Limb (tissue), 2 donors: ENCODE data around the gene TOMM40L.
A peak's percentile ranks its signal among the peaks of the same experiment; 100 is the strongest.
"Not testable (repeated sequence)": the region's sequence is repeated elsewhere in the genome, so short reads cannot be mapped to it uniquely, and the experiment has no call there.

Experiments
- DNase-seq, 2 donors: peaks; one replicate each; pipeline ENCODE4 v3.0.0-alpha.2; 2016; ENCODE audit errors: extremely low spot score in 2 of 2

Gene TOMM40L

DNA sequence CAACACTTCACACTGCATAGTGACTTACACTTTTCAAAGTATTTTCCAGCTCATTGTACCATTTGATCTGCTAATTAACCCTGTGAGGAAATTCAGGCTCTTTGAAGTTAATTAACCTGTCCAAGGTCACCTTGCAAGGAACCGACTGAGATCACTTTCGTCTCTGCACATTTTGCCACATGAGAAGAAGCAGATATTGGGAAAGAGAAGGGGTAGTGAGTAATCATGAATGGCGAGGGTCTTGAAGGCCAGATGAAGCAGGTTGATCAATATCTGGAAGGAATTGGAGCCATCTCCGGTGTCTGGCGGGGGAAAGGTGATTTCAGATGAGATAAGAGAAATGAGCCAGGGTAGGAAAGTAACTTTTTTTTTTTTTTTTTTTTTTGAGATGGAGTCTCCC is 5.9 kb upstream of the TOMM40L start:
- no peak for DNase-seq

DNA sequence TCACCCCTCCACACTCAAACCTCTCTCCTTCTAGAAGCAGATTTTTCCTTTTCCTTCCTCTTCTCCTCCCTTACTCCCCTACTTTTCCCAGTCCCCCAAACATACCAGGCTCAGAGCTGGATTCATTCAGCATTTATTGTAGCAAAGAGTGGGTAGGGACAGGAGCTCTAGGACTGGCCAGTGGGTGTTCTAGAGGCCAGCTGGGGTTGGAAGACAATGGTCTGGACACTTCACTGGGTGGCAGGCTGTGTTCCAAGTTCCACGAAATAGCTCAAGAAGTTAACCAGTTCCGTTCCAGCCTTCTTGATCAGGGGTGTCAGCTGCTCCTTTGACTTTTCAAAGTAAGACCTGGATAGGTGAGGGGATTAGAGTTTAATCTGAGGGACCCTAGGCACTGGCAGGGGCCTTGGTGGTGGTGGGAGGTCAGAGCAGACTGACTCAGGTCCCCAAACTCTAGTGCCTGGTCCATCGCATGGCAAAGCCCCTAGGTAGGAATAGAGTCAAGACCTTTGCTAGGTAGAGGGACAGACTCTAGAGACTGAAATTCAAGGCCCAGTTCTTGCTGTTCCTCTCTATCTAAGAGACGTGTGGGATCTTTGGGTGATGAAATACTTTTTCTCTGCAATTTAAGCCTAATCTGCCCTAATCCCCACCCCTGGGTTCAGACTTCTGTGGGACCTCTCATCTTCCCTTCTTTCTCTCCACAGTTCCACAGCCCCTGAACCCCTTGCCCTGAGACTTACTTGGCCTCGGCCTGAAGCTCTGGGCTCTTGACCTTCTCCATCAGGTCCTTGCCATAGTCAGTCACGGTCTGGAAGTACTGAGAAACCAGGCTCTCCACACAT is 3.5 kb upstream of the TOMM40L start:
- DNase-seq, result no peak

GRCh38 chr1:161223805-161224694 is 1.8 kb upstream of the TOMM40L start:
- no peak for DNase-seq

- not testable (repeated sequence) for DNase-seq
Measured at GRCh38 chr1:161224695-161225087, 1.2 kb upstream of the TOMM40L start.

GRCh38 chr1:161225178-161225533 is 704 bp upstream of the TOMM40L start:
- no peak for DNase-seq

DNA sequence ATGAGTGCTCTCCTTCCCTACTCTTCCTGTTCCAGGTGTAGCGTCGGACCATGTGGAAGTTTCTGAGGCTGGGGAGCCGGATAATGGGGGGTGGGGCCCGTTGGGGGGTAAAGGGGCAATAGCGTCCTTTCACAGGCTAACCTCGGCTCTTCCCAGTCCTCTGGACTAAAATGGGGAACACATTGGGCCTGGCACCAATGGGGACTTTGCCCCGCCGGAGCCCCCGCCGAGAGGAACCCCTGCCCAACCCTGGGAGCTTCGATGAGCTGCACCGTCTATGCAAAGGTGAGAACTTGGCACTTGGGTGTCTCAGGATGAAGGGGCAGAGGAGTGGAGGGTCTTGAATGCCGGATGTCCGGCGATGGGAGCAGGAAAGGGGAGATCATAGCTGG is 456 bp downstream of the TOMM40L start:
- no peak for DNase-seq

DNA sequence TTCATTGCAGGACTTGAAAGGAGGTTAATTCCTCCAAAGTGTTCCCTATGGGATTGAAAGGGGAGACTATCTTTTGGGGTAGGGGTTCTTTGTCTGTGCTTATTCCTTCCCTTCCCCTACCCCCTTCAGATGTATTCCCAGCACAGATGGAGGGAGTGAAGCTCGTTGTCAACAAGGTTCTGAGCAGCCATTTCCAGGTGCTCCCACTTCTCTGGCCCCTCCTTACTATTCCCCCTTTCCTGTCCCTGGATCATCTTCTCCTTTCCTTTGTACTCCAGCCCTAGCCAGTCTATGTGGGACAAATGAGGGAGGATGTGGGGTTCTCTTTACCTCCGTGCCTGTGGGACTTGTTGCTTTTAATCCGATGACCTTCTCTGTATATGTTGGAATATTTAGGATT is 899 bp downstream of the TOMM40L start:
- no peak for DNase-seq

GRCh38 chr1:161227196-161227871 is 1.5 kb downstream of the TOMM40L start:
- DNase-seq, result peak; percentile 76 to 85

- no peak for DNase-seq
Measured at GRCh38 chr1:161228032-161228431, 2.2 kb downstream of the TOMM40L start.

DNA sequence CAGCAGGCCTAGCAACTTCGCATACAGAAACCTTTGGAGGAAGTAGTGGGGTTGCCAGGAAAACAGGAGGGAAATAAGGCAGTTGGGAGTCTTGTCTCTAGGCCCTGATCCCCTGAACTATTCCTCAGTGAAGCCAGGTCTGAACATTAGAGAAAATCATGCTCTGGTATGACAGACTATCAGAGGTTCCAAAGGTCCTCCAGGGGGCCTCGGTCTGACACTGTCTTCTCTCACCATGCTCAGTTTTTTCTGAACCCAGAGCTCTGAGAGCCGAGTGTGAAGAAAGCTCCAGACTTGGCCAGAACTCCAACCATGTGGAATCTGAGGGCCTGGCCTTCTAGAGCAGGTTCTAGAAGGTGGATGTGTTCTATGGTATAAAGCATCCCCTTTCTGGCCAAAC is 4.0 kb downstream of the TOMM40L start:
- DNase-seq, result no peak

- DNase-seq, result no peak
Measured at GRCh38 chr1:161230762-161231161, 4.9 kb downstream of the TOMM40L start.

DNA sequence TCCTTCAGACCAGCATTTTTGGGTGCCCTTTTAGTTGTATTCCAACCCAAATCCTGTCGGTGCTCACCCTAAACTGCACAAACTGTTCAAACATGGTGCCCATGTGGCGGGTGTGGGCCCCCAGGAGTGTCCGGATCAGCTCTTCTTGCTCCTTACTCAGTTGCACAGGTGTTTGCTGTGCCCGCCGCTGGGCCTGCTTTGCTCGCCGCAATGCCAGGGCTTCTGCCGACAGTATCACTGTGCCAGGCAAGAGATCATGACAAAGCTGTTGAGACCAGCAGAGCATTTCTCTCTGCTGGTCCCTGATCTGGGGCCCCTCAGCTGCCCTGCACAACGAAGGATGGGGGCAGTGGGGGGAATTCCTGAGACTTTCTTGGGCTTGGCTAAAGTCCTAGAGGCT is 7.2 kb downstream of the TOMM40L start:
- DNase-seq, result no peak

GRCh38 chr1:161235957-161236775 is 10.3 kb downstream of the TOMM40L start:
- DNase-seq, result no peak

DNA sequence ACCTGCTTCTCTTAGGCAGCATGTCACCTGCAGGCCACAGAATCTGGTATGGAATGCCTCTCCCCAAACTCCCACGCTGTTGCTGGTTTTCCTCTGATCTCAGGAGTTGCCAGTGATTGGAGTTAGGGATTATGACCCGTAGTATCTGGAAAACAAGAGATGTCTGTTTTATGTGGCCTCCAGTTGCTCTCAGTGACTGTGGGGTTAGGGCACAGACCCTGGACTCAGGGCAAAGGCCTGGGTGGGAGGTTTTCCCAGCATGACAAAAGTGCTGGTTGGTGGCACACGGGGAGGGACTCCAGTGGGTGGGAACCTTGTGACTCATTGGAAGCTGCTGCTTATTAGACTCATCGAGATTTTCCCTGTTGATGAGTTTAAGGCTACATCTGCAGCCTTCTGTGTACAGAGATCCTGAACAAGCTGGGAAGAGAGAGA is 12.2 kb downstream of the TOMM40L start, which contains the start of gene NR1I3:
Gene NR1I3 (minus strand): TSS at position 165 of the 435 bp plus-strand sequence. CDS start 1,638 bp downstream, outside the sequence.
- DNase-seq, result no peak

GRCh38 chr1:161241682-161242081 is 15.8 kb downstream of the TOMM40L start:
- DNase-seq, result no peak

DNA sequence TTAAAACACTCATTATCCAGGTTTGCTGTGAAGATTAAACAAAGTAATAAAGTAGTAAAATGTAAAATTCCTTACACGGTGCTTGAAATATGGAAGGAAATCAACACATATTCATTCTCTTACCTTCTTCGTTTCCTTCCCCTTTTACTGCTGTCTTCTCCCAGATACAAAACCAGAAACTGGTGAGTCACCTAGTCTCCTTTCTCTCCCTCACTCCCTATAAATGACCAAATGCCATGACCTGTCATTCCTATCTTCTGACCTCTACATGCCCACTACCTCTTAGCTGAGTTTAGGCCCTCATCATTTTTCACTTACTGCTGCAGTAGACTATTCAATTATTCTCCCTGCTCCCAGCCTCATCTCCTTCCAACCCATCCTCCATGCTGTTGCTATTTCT is 16.5 kb downstream of the TOMM40L start:
- DNase-seq, result no peak

DNA sequence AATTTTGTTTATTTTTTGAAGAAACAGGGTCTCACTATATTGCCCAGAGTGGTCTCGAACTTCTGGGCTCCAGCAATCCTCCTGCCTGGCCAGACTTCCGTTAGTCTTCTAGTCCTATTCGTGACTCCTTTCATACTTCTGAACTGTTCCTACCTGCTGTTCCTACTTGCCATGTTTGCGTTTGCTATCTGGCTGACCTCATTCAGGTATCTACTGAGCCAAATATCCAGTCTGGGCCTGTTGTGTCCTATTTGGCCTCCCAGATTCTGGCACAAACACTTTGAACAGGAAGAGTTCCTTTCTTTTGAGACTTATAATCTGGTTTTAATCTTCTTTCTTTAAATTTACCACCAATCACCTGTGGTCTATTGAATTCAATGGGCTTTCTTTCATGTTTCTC is 19.0 kb downstream of the TOMM40L start:
- DNase-seq, result no peak

DNA sequence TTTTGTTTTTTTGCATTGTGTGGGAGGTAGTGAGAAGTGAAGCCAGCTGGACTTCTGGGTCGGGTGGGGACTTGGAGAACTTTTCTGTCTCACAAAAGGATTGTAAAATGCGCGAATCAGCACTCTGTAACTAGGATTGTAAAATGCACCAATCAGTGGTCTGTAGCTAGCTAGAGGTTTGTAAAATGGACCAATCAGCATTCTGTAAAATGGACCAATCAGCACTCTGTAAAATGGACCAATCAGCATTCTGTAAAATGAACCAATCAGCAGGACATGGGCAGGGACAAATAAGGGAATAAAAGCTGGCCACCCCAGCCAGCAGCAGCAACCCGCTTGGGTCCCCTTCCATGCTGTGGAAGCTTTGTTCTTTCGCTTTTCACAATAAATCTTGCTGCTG is 24.2 kb downstream of the TOMM40L start:
- not testable (repeated sequence) for DNase-seq

- no peak for DNase-seq
Measured at GRCh38 chr1:161250829-161251228, 25.0 kb downstream of the TOMM40L start.

DNA sequence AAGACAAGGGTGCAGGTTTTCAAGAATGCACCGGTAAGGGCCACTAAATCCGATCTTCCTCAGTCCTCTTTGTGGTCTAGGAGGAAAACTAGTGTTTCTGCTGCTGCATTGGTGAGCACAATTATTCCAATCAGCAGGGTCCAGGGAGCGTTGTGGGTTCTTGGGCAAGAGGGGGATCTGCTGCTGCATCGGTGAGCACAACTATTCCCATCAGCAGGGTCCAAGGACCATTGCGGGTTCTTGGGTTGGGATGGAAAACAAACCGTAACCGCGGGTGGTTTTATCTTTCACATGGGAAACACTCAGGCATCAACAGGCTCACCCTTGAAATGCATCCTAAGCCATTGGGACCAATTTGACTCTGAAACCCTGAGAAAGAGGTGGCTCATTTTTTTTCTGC is 25.7 kb downstream of the TOMM40L start:
- no peak for DNase-seq

DNA sequence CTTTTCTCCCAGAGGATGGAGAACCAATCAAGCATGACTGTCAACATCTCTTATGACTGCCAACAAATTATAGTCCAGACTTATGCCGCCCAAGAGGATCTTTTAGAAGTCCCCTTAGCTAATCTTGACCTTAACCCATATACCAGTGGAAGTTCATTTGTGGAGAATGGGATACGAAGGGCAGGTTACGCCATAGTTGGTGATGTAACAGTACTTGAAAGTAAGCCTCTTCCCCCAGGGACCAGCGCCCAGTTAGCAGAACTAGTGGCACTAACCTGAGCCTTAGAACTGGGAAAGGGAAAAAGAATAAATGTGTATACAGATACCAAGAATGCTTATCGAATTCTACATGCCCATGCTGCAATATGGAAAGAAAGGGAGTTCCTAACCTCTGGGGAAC is 29.4 kb downstream of the TOMM40L start:
- DNase-seq, result not testable (repeated sequence)
